Sigmoid colon (tissue), 4 donors: ENCODE measurements around the gene NFE2.

Source experiments
- CTCF ChIP-seq, 4 experiments: fragments of 450-650 bp in 3 of 4; fragments of 200-600 bp in 1 of 4; IDR thresholded peaks; one replicate each; pipeline ENCODE4 v1.5.1; 2016 to 2019; ENCODE audit warnings: antibody characterized with exemption in 4 of 4, mild to moderate bottlenecking in 3 of 4, moderate library complexity in 2 of 4
- EP300 ChIP-seq, 4 donors: sonication (generic); formaldehyde crosslinking; IDR thresholded peaks; one replicate each; pipeline ENCODE4 v1.6.1; 2017; ENCODE audit warnings: antibody characterized with exemption in 4 of 4
- POLR2A ChIP-seq, 2 donors: fragments of 450-650 bp; IDR thresholded peaks; one replicate each; pipeline ENCODE4 v1.6.1; 2016; ENCODE audit warnings: antibody characterized with exemption in 2 of 2, mild to moderate bottlenecking in 2 of 2, moderate library complexity in 2 of 2

- TF ChIP-seq CTCF (IDR thresholded peaks at IDR 0.05) (no peak), EP300 (IDR thresholded peaks at IDR 0.05) (no peak), POLR2A (IDR thresholded peaks at IDR 0.05) (no peak)
Measured at GRCh38 chr12:54257332-54257731, 43.5 kb downstream of the NFE2 start.
